SK-N-SH (cell line): ENCODE results near the gene OSGIN1. TPM values are rescaled to one million over a fixed set of nuclear protein-coding genes. Genes with fewer than 3 reads are reported as not detected.

ENCODE experiments used
- CTCF ChIA-PET: fragments of 300-600, 350-600 bp; formaldehyde crosslinking; extraction: SDS; loops from one replicate; lab custom pipeline; 2021; lab: Yijun Ruan, JAX
- POLR2A ChIA-PET: fragments of 350-600 bp; sonication (Branson Sonifier 250); formaldehyde crosslinking; extraction: SDS; loops from one replicate; lab custom pipeline; 2020; ENCODE audit warnings: antibody characterized with exemption, inconsistent platforms; lab: Yijun Ruan, JAX
- DNase-seq: peaks from one replicate; pipeline ENCODE4 v3.0.0; 2012
- H2AFZ ChIP-seq: fragments of 200-600 bp; sonication (generic); 2 replicates; pipeline ENCODE4 v1.8.1; 2016; ENCODE audit warnings: antibody characterized with exemption, mild to moderate bottlenecking, low read depth
- H3F3A ChIP-seq: fragments of 200-600 bp; sonication (generic); replicated peaks from 2 replicates; pipeline ENCODE3; 2016; ENCODE audit warnings: antibody characterized with exemption, mild to moderate bottlenecking; ENCODE audit not compliant: insufficient read depth
- H3K27ac ChIP-seq, 2 experiments: fragments of 200-500 bp in 1 of 2; fragments of 200-600 bp in 1 of 2; sonication (Bioruptor generic) in 1 of 2; sonication (generic), shearing (Covaris generic) in 1 of 2; 2 replicates each; pipeline versions ENCODE4 v1.5.1 to v1.6.1; 2014 to 2016; ENCODE audit warnings: low read depth in 2 of 2, inconsistent platforms in 1 of 2, low read length in 1 of 2, mild to moderate bottlenecking in 1 of 2, mixed read lengths in 1 of 2
- H3K27me3 ChIP-seq: fragments of 200-600 bp; sonication (generic), shearing (Covaris generic); 2 replicates; pipeline ENCODE4 v1.6.1; 2016; ENCODE audit warnings: mixed run types; ENCODE audit not compliant: insufficient read depth
- H3K36me3 ChIP-seq, 2 experiments: fragments of 200-500 bp in 1 of 2; fragments of 200-600 bp in 1 of 2; sonication (Bioruptor generic) in 1 of 2; sonication (generic) in 1 of 2; replicated peaks in 1 of 2; 2 replicates each; pipeline versions ENCODE3 to v1.5.1; 2014 to 2016; ENCODE audit warnings: low read length in 1 of 2, mild to moderate bottlenecking in 1 of 2; ENCODE audit not compliant: insufficient read depth in 2 of 2, control insufficient read depth in 1 of 2
- H3K4me1 ChIP-seq, 2 experiments: fragments of 200-500 bp in 1 of 2; fragments of 200-600 bp in 1 of 2; sonication (Bioruptor generic) in 1 of 2; sonication (generic), shearing (Covaris generic) in 1 of 2; 2 replicates each; pipeline versions ENCODE4 v1.5.1 to v1.6.1; 2014 to 2016; ENCODE audit warnings: low read depth in 1 of 2, low read length in 1 of 2, mixed run types in 1 of 2; ENCODE audit not compliant: insufficient read depth in 2 of 2, control insufficient read depth in 1 of 2
- H3K4me2 ChIP-seq: fragments of 200-600 bp; sonication (generic), shearing (Covaris generic); 2 replicates; pipeline ENCODE4 v1.6.1; 2017; ENCODE audit warnings: mixed run types
- H3K4me3 ChIP-seq, 2 experiments: fragments of 200-500 bp in 1 of 2; fragments of 200-600 bp in 1 of 2; sonication (Bioruptor generic) in 1 of 2; sonication (generic), shearing (Covaris generic) in 1 of 2; 2 replicates each; pipeline versions ENCODE4 v1.5.1 to v1.8.1; 2014 to 2016; ENCODE audit warnings: low read depth in 2 of 2, inconsistent platforms in 1 of 2, low read length in 1 of 2, mild to moderate bottlenecking in 1 of 2, mixed read lengths in 1 of 2, moderate library complexity in 1 of 2
- H3K79me2 ChIP-seq: fragments of 200-600 bp; sonication (generic); 2 replicates; pipeline ENCODE4 v1.8.1; 2017; ENCODE audit warnings: mild to moderate bottlenecking; ENCODE audit not compliant: insufficient read depth
- H3K9ac ChIP-seq: fragments of 200-600 bp; sonication (generic); 2 replicates; pipeline ENCODE4 v1.6.1; 2017; ENCODE audit warnings: mixed run types
- H3K9me2 ChIP-seq: fragments of 200-600 bp; sonication (generic); 2 replicates; pipeline ENCODE4 v1.6.1; 2017; ENCODE audit warnings: mixed run types
- H3K9me3 ChIP-seq: fragments of 200-600 bp; sonication (generic); 2 replicates; pipeline ENCODE4 v1.6.1; 2017; ENCODE audit warnings: mixed run types, mild to moderate bottlenecking, moderate library complexity
- H4K20me1 ChIP-seq: fragments of 200-600 bp; sonication (generic); 2 replicates; pipeline ENCODE4 v1.6.1; 2017; ENCODE audit warnings: mild to moderate bottlenecking, mixed run types; ENCODE audit not compliant: insufficient read depth
- CHD2 ChIP-seq: fragments of 150-350 bp; IDR thresholded peaks from 2 replicates; pipeline ENCODE4 v1.6.1; 2018; ENCODE audit warnings: low read length; ENCODE audit not compliant: partially characterized antibody
- ELF1 ChIP-seq: IDR thresholded peaks from 2 replicates; pipeline ENCODE4 v1.4.0; 2012
- EP300 ChIP-seq, 2 experiments: IDR thresholded peaks; 2 replicates each; pipeline versions ENCODE4 v1.4.0 to v1.6.1; 2012; ENCODE audit warnings: borderline replicate concordance in 1 of 2, low read depth in 1 of 2, low read length in 1 of 2
- EZH2phosphoT487 ChIP-seq: fragments of 200-600 bp; sonication (generic); IDR thresholded peaks from 2 replicates; pipeline ENCODE4 v1.6.1; 2017; ENCODE audit warnings: low read depth, mixed run types, mild to moderate bottlenecking, antibody characterized with exemption, moderate library complexity, borderline replicate concordance
- FOXM1 ChIP-seq: IDR thresholded peaks from 2 replicates; pipeline ENCODE4 v1.4.0; 2012; ENCODE audit warnings: low read depth, mild to moderate bottlenecking
- GATA2 ChIP-seq: sonication (generic); formaldehyde crosslinking; IDR thresholded peaks from 2 replicates; pipeline ENCODE4 v1.5.0; 2020; ENCODE audit warnings: mild to moderate bottlenecking, missing genetic modification reagents
- JUND ChIP-seq: IDR thresholded peaks from 2 replicates; pipeline ENCODE4 v1.4.0; 2012
- MXI1 ChIP-seq: IDR thresholded peaks from 2 replicates; pipeline ENCODE4 v1.6.1; 2012; ENCODE audit warnings: mild to moderate bottlenecking, low read depth, low read length, improper control_type of control experiment
- NRF1 ChIP-seq: IDR thresholded peaks from 2 replicates; pipeline ENCODE4 v1.6.1; 2012; ENCODE audit warnings: low read depth, mild to moderate bottlenecking, low read length
- RFX5 ChIP-seq: IDR thresholded peaks from 2 replicates; pipeline ENCODE4 v1.6.1; 2012; ENCODE audit warnings: mild to moderate bottlenecking, improper control_type of control experiment, low read length
- SIN3A ChIP-seq: IDR thresholded peaks from 2 replicates; pipeline ENCODE4 v1.6.1; 2012; ENCODE audit warnings: low read depth, mild to moderate bottlenecking, low read length, moderate library complexity, borderline replicate concordance
- SMC3 ChIP-seq: IDR thresholded peaks from 2 replicates; pipeline ENCODE4 v1.6.1; 2012; ENCODE audit warnings: low read depth, low read length, improper control_type of control experiment
- TCF12 ChIP-seq: IDR thresholded peaks from 2 replicates; pipeline ENCODE4 v1.4.0; 2012
- WGBS: methylation state at CpG from one replicate; pipeline ENCODE4 v1.1.6; 2017; ENCODE audit warnings: low lambda C conversion rate; 5-methylcytosine and 5-hydroxymethylcytosine counted together
- polyA plus RNA-seq, 3 experiments: library from polyadenylated mRNA; depleted of rRNA; stranded (reverse); fragments of >200 nt; gene quantifications; 2 replicates each; pipeline ENCODE4 v1.2.3, GENCODE V29; 2012
- TF ChIP-seq, protein P1 (sequence below): fragments of 200-600 bp; sonication (generic); IDR thresholded peaks from 2 replicates; pipeline ENCODE4 v1.6.1; 2017; ENCODE audit warnings: antibody characterized with exemption, mild to moderate bottlenecking, moderate library complexity
- TF ChIP-seq, protein P2 (sequence below): IDR thresholded peaks from 2 replicates; pipeline ENCODE4; 2012
- TF ChIP-seq, protein P3 (sequence below): IDR thresholded peaks from 2 replicates; pipeline ENCODE4 v1.4.0; 2012; ENCODE audit warnings: low read depth, borderline replicate concordance
- TF ChIP-seq, protein P4 (sequence below): IDR thresholded peaks from 2 replicates; pipeline ENCODE4 v1.6.1; 2012; ENCODE audit warnings: mild to moderate bottlenecking, low read depth, low read length, moderate library complexity

Gene OSGIN1
- polyA plus RNA-seq, 1 of the 3 experiments (the other 2 are of a cell fraction) = 4.8 TPM

DNA sequence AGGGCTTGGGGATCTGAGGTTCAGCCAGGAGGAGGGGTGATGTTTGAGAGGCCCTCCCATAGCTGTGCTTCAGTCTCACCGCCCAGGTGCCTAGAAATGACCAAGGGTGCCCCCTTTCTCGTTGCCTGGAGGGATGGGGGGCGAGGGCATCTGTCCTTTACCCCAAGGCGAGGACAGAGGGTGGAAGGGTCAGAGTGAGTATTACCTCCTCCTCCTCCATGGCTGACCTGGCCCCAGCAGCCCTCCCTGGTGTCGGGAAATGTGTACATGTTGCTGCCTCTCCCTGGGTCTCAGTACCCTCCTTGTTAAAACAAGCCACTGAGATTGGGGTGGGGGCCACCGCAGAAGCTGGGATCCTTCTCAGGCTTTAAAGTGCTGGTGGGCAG lies 17.4 kb downstream of the OSGIN1 start:
- POLR2A ChIA-PET = no interaction called here
- H3K27ac ChIP-seq = no peak overlapping the region
- no peaks in the 10 kb centered on the region for H3K4me1 ChIP-seq
- no peak overlapping the region for H3K4me3 ChIP-seq
- no peak overlapping the region for H3K4me2 ChIP-seq
- H3F3A ChIP-seq = no peaks in the 10 kb centered on the region
- H3K36me3 ChIP-seq = no peaks in the 10 kb centered on the region
- CTCF ChIA-PET = interaction anchor here (0.9 to 5.3 kb wide), 8 partner anchors 14 to 337 kb away, joined by 3 to 28 read pairs (median 5); partner anchors contain the start of gene SLC38A8
- no peaks in the 10 kb centered on the region for H3K9me2 ChIP-seq
- no peak for TF ChIP-seq FOXM1
- TF ChIP-seq RFX5 = no peak
- TF ChIP-seq JUND = no peak
- TF ChIP-seq NRF1 = no peak
- TF ChIP-seq EZH2phosphoT487 = no peak
- TF ChIP-seq, protein P1, sequence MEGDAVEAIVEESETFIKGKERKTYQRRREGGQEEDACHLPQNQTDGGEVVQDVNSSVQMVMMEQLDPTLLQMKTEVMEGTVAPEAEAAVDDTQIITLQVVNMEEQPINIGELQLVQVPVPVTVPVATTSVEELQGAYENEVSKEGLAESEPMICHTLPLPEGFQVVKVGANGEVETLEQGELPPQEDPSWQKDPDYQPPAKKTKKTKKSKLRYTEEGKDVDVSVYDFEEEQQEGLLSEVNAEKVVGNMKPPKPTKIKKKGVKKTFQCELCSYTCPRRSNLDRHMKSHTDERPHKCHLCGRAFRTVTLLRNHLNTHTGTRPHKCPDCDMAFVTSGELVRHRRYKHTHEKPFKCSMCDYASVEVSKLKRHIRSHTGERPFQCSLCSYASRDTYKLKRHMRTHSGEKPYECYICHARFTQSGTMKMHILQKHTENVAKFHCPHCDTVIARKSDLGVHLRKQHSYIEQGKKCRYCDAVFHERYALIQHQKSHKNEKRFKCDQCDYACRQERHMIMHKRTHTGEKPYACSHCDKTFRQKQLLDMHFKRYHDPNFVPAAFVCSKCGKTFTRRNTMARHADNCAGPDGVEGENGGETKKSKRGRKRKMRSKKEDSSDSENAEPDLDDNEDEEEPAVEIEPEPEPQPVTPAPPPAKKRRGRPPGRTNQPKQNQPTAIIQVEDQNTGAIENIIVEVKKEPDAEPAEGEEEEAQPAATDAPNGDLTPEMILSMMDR = no peak
- TF ChIP-seq, protein P2, sequence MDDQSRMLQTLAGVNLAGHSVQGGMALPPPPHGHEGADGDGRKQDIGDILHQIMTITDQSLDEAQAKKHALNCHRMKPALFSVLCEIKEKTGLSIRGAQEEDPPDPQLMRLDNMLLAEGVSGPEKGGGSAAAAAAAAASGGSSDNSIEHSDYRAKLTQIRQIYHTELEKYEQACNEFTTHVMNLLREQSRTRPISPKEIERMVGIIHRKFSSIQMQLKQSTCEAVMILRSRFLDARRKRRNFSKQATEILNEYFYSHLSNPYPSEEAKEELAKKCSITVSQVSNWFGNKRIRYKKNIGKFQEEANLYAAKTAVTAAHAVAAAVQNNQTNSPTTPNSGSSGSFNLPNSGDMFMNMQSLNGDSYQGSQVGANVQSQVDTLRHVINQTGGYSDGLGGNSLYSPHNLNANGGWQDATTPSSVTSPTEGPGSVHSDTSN = no peak
- TF ChIP-seq MXI1 = no peak
- TF ChIP-seq SMC3 = no peak
- TF ChIP-seq SIN3A = no peak
- TF ChIP-seq CHD2 = no peak
- TF ChIP-seq, protein P3, sequence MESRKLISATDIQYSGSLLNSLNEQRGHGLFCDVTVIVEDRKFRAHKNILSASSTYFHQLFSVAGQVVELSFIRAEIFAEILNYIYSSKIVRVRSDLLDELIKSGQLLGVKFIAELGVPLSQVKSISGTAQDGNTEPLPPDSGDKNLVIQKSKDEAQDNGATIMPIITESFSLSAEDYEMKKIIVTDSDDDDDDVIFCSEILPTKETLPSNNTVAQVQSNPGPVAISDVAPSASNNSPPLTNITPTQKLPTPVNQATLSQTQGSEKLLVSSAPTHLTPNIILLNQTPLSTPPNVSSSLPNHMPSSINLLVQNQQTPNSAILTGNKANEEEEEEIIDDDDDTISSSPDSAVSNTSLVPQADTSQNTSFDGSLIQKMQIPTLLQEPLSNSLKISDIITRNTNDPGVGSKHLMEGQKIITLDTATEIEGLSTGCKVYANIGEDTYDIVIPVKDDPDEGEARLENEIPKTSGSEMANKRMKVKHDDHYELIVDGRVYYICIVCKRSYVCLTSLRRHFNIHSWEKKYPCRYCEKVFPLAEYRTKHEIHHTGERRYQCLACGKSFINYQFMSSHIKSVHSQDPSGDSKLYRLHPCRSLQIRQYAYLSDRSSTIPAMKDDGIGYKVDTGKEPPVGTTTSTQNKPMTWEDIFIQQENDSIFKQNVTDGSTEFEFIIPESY = no peak
- TF ChIP-seq EP300 (IDR thresholded peaks at IDR 0.05; ENCODE audit: borderline replicate concordance in 1 of 2, low read depth in 1 of 2, low read length in 1 of 2) = no peak
- no peak for TF ChIP-seq TCF12
- no peak for TF ChIP-seq GATA2 (CRISPR knock-in tag)
- TF ChIP-seq ELF1 = no peak
- TF ChIP-seq, protein P4, sequence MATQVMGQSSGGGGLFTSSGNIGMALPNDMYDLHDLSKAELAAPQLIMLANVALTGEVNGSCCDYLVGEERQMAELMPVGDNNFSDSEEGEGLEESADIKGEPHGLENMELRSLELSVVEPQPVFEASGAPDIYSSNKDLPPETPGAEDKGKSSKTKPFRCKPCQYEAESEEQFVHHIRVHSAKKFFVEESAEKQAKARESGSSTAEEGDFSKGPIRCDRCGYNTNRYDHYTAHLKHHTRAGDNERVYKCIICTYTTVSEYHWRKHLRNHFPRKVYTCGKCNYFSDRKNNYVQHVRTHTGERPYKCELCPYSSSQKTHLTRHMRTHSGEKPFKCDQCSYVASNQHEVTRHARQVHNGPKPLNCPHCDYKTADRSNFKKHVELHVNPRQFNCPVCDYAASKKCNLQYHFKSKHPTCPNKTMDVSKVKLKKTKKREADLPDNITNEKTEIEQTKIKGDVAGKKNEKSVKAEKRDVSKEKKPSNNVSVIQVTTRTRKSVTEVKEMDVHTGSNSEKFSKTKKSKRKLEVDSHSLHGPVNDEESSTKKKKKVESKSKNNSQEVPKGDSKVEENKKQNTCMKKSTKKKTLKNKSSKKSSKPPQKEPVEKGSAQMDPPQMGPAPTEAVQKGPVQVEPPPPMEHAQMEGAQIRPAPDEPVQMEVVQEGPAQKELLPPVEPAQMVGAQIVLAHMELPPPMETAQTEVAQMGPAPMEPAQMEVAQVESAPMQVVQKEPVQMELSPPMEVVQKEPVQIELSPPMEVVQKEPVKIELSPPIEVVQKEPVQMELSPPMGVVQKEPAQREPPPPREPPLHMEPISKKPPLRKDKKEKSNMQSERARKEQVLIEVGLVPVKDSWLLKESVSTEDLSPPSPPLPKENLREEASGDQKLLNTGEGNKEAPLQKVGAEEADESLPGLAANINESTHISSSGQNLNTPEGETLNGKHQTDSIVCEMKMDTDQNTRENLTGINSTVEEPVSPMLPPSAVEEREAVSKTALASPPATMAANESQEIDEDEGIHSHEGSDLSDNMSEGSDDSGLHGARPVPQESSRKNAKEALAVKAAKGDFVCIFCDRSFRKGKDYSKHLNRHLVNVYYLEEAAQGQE = no peak
- H3K79me2 ChIP-seq = no peaks in the 10 kb centered on the region
- no peaks in the 10 kb centered on the region for H4K20me1 ChIP-seq
- no peaks in the 10 kb centered on the region for H3K27me3 ChIP-seq
- no peaks in the 10 kb centered on the region for H3K9me3 ChIP-seq
- H2AFZ ChIP-seq = no peak overlapping the region
- WGBS = 91% methylated on average over 4 of the region's 6 CpGs
- no peak overlapping the region for H3K9ac ChIP-seq
- DNase-seq = no peak
